Natural killer cell (primary cell): ENCODE results near the gene GPX4. TPM values are rescaled to one million over a fixed set of nuclear protein-coding genes. Genes with fewer than 3 reads are reported as not detected.

Source experiments
- ATAC-seq, 3 donors: fragments of 150-1000 bp in 2 of 3; fragments of 200-7000 bp in 1 of 3; cut with Tn5 transposase; 1 replicate in 1 of 3; 2 replicates in 2 of 3; pipeline ENCODE4 v1.10.0; 2021; ENCODE audit warnings: mild to moderate bottlenecking in 2 of 3, moderate library complexity in 2 of 3
- DNase-seq, 2 donors: peaks; one replicate each; pipeline versions ENCODE4 v3.0.0 to v3.0.0-alpha.2; 2013 to 2021; ENCODE audit warnings: mixed read lengths in 1 of 2
- H3K27ac ChIP-seq: one replicate; pipeline ENCODE4 v1.5.1; 2013; ENCODE audit warnings: mild to moderate bottlenecking, low read length
- H3K27me3 ChIP-seq: one replicate; pipeline ENCODE4 v1.6.1; 2013; ENCODE audit warnings: low read length; ENCODE audit not compliant: control insufficient read depth, insufficient read depth
- H3K36me3 ChIP-seq: one replicate; pipeline ENCODE4 v1.6.1; 2013; ENCODE audit warnings: low read length; ENCODE audit not compliant: control insufficient read depth, insufficient read depth
- H3K4me1 ChIP-seq: one replicate; pipeline ENCODE4 v1.6.1; 2013; ENCODE audit warnings: low read length; ENCODE audit not compliant: control insufficient read depth, insufficient read depth
- H3K4me3 ChIP-seq: one replicate; pipeline ENCODE4 v1.5.1; 2013; ENCODE audit warnings: low read length
- H3K9me3 ChIP-seq: one replicate; pipeline ENCODE4 v1.6.1; 2013; ENCODE audit warnings: low read length; ENCODE audit not compliant: control insufficient read depth, insufficient read depth
- H3K27ac Mint-ChIP-seq, 2 donors: one replicate each; pipeline ENCODE4 v1.8.0; 2022; ENCODE audit warnings: mild to moderate bottlenecking in 2 of 2, mixed read lengths in 2 of 2, moderate library complexity in 1 of 2
- H3K27me3 Mint-ChIP-seq, 2 donors: one replicate each; pipeline ENCODE4 v1.8.0; 2022; ENCODE audit warnings: low read depth in 2 of 2, mixed read lengths in 2 of 2
- H3K36me3 Mint-ChIP-seq: one replicate; pipeline ENCODE4 v1.8.0; 2022; ENCODE audit warnings: mixed read lengths
- H3K4me1 Mint-ChIP-seq, 2 donors: one replicate each; pipeline ENCODE4 v1.8.0; 2022; ENCODE audit warnings: mixed read lengths in 2 of 2
- H3K4me3 Mint-ChIP-seq: one replicate; pipeline ENCODE4 v1.8.0; 2022; ENCODE audit warnings: mild to moderate bottlenecking, moderate library complexity, mixed read lengths
- H3K9me3 Mint-ChIP-seq, 2 donors: one replicate each; pipeline ENCODE4 v1.8.0; 2022; ENCODE audit warnings: mixed read lengths in 2 of 2
- CTCF ChIP-seq: fragments of 200-600 bp; IDR thresholded peaks from one replicate; pipeline ENCODE4 v1.8.0; 2022; ENCODE audit warnings: antibody characterized with exemption
- WGBS: methylation state at CpG from one replicate; pipeline ENCODE4 v1.1.7; 2013; ENCODE audit warnings: missing lambda C conversion rate; ENCODE audit not compliant: insufficient coverage; 5-methylcytosine and 5-hydroxymethylcytosine counted together
- intact Hi-C: fragments of 100-400 bp; cut with micrococcal nuclease; formaldehyde crosslinking; loops from one replicate; pipeline ENCODE4 v1.14.2; 2022
- total RNA-seq, 4 donors: library from RNA; stranded (reverse); fragments of 120-200 nt in 1 of 4; gene quantifications; one replicate each; pipeline versions ENCODE4 v1.2.3 to v1.2.4, GENCODE V29; 2013 to 2022

Gene GPX4
- total RNA-seq, 3 donors from 2014 or later (not counting 1 experiment from before 2014, with no cell fraction given): 108 to 126 (median 121) TPM

- Mint-ChIP-seq H3K9me3 (no peaks in the 10 kb centered on the region), H3K36me3 (no peaks in the 10 kb centered on the region), H3K27ac (peak overlapping the region in 1 of 2 donors; percentile 78), H3K4me1 (peaks cover 8 to 31% of the 10 kb centered on the region in 2 donors), H3K4me3 (no peak overlapping the region), H3K27me3 (no peaks in the 10 kb centered on the region)
- no peaks in the 10 kb centered on the region for H3K9me3 ChIP-seq
- intact Hi-C loops: no loop called here
- DNase-seq: no peak
- H3K27me3 ChIP-seq: no peaks in the 10 kb centered on the region
- 76% methylated on average over 19 of the region's 25 CpGs for WGBS
- ATAC-seq: no peak
- no peak for TF ChIP-seq CTCF
- peaks cover 47% of the 10 kb centered on the region for H3K4me1 ChIP-seq
- H3K27ac ChIP-seq: peak overlapping the region; percentile 56
- H3K4me3 ChIP-seq: no peak overlapping the region
- no peaks in the 10 kb centered on the region for H3K36me3 ChIP-seq
Observed at GRCh38 chr19:1136621-1137317, 33.0 kb downstream of the GPX4 start.

DNA sequence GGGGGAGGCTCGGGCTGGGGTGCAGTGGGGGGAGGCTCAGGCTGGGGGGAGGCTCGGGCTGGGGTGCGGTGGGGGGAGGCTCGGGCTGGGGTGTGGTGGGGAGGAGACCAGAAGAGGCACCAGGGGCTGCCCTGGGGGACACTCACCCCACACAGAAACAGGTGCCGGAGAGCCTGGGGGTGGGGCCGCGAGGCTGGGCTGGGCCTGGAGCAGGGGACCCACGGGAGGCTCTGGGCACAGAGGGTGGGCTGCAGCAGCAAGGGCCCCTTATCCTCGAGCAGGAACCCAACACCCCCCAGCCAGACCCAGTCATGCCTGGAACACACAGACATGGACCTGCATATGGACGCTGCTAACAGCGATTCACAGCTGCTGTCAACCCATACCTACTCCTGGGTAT lies 34.3 kb downstream of the GPX4 start:
- intact Hi-C loops: no loop called here
- Histone ChIP-seq H3K27me3 (no peaks in the 10 kb centered on the region), H3K4me1 (peaks cover 36% of the 10 kb centered on the region), H3K4me3 (no peak overlapping the region), H3K27ac (no peak overlapping the region), H3K36me3 (peaks cover 3% of the 10 kb centered on the region), H3K9me3 (no peaks in the 10 kb centered on the region)
- 89% methylated on average over 7 of the region's 11 CpGs for WGBS
- no peak for TF ChIP-seq CTCF
- Mint-ChIP-seq H3K36me3 (no peaks in the 10 kb centered on the region), H3K4me1 (peaks cover 13 to 33% of the 10 kb centered on the region in 2 donors), H3K27me3 (no peaks in the 10 kb centered on the region), H3K9me3 (peaks cover 0 to 3% of the 10 kb centered on the region in 2 donors), H3K27ac (no peak overlapping the region), H3K4me3 (no peak overlapping the region)
- DNase-seq: no peak
- ATAC-seq: no peak

- Histone ChIP-seq H3K9me3 (no peaks in the 10 kb centered on the region), H3K4me1 (peaks cover 25% of the 10 kb centered on the region), H3K27ac (no peak overlapping the region), H3K36me3 (peaks cover 4% of the 10 kb centered on the region), H3K27me3 (no peaks in the 10 kb centered on the region), H3K4me3 (no peak overlapping the region)
- Mint-ChIP-seq H3K9me3 (peaks cover 0 to 3% of the 10 kb centered on the region in 2 donors), H3K27me3 (no peaks in the 10 kb centered on the region), H3K4me1 (peaks cover 5 to 23% of the 10 kb centered on the region in 2 donors), H3K4me3 (no peak overlapping the region), H3K36me3 (no peaks in the 10 kb centered on the region), H3K27ac (no peak overlapping the region)
- DNase-seq: no peak
- ATAC-seq: no peak
- intact Hi-C loops: no loop called here
- WGBS: 95% methylated on average over 15 of the region's 15 CpGs
- TF ChIP-seq CTCF: no peak
Observed at GRCh38 chr19:1139126-1139525, 35.3 kb downstream of the GPX4 start.
